ENCODE results near the gene PSMB7. TPM values are rescaled to one million over a fixed set of nuclear protein-coding genes. Genes with fewer than 3 reads are reported as not detected.
A peak's percentile ranks its signal among the peaks of the same experiment; 100 is the strongest.

PSMB7 gene
- polyA plus RNA-seq, 1 experiment, result 396 TPM

DNA sequence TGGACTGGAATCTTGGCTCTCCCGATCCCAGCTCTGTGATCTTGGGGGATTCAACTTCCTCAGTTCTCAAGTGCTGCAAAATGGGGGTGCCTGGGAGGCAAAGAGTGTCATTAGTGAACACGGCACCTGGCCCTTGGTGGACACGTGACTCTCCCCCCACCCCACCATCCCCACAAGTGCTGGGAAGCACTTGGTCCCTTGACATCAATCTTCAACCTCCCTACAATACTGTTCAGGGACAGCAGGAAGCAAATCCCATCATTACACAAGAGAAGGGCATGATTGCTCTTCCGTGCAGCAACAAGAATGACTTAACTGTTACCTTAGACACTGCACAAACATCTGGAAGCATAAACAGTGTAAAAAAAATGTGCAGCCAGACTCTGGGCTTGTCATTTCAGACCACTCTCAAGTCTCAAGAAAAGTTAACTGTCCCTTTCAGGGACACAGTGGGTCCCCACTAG, 61.4 kb downstream of the PSMB7 start:
- no peak overlapping the region for H3K4me3 ChIP-seq (ENCODE audit: low read depth, low read length)
- TF ChIP-seq, protein P1, sequence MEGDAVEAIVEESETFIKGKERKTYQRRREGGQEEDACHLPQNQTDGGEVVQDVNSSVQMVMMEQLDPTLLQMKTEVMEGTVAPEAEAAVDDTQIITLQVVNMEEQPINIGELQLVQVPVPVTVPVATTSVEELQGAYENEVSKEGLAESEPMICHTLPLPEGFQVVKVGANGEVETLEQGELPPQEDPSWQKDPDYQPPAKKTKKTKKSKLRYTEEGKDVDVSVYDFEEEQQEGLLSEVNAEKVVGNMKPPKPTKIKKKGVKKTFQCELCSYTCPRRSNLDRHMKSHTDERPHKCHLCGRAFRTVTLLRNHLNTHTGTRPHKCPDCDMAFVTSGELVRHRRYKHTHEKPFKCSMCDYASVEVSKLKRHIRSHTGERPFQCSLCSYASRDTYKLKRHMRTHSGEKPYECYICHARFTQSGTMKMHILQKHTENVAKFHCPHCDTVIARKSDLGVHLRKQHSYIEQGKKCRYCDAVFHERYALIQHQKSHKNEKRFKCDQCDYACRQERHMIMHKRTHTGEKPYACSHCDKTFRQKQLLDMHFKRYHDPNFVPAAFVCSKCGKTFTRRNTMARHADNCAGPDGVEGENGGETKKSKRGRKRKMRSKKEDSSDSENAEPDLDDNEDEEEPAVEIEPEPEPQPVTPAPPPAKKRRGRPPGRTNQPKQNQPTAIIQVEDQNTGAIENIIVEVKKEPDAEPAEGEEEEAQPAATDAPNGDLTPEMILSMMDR (IDR thresholded peaks at IDR 0.05; ENCODE audit: low read depth, low read length), result no peak
- H3K9me3 ChIP-seq (ENCODE audit: control insufficient read depth, insufficient read depth, low read length), result no peaks in the 10 kb centered on the region
- peak; percentile 27 for DNase-seq (ENCODE audit: low read depth, low spot score)
- H3K27me3 ChIP-seq (ENCODE audit: control insufficient read depth, insufficient read depth, low read length), result no peaks in the 10 kb centered on the region
- CTCF ChIA-PET, result no interaction called here
- peak overlapping the region; percentile 75 for H3K27ac ChIP-seq (ENCODE audit: low read depth, low read length)
- POLR2A ChIA-PET, result no interaction called here

DNA sequence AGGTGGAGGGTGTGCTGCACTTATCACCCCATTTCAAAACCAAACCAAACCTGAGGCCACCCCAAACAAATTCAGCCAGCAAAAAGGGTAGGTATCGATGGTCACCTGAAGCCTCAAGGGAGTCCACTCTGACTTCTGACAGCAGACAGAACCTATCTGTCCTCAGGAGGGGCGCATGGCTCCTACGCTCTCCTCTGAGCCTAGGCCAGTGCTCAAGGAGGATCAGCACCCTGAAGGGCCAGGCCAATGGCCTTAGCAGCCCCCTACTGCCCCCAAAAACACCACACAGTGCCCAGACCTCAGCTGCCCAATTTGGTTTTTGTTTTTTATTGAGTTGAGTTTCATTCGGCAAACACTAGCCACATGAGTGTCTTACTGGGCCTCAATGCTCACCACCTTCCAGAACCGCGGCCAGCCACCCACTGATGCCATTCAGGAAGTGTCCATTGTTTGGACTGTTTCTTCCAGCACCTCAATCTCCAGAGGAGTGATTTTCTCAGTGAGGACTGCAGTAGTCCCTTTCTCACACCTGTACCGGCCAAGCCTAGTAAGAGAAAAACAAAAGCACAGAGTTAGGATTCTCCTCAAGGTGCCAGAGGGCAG, 62.0 kb downstream of the PSMB7 start:
- TF ChIP-seq, protein P1 (IDR thresholded peaks at IDR 0.05; ENCODE audit: low read depth, low read length), result no peak
- Histone ChIP-seq H3K27me3 (ENCODE audit: control insufficient read depth, insufficient read depth, low read length) (no peaks in the 10 kb centered on the region), H3K27ac (ENCODE audit: low read depth, low read length) (peak overlapping the region; percentile 73), H3K9me3 (ENCODE audit: control insufficient read depth, insufficient read depth, low read length) (no peaks in the 10 kb centered on the region), H3K4me3 (ENCODE audit: low read depth, low read length) (no peak overlapping the region)
- ChIA-PET CTCF (interaction anchor here (1.0 kb wide), 1 partner anchor 34 kb away, joined by 3 read pairs; no protein-coding TSS in a partner anchor), POLR2A (interaction anchor here (1.0 kb wide), 1 partner anchor 11 kb away, joined by 3 read pairs; no protein-coding TSS in a partner anchor)
- DNase-seq (ENCODE audit: low read depth, low spot score), result no peak

DNA sequence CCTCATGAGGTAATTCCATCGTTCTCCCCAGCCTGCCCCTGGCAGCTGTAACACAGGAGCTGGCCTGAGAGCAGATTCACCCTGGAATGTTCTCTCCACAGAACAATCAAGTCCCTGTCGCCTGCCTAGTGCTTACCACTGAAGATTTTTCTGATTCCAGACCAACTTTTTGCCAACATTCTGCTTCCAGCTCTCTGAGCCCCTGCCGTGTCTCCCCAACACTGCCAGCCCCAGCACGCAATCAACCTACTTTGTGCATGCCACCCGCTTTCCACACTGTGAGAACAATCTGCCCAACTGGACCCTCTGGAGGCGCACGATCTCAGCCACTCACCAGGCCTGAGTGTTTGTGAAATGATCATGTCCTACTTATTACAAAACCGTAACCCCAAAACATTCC, 62.6 kb downstream of the PSMB7 start:
- POLR2A ChIA-PET, result interaction anchor here (1.0 kb wide), 1 partner anchor 10 kb away, joined by 3 read pairs; no protein-coding TSS in a partner anchor
- TF ChIP-seq, protein P1 (IDR thresholded peaks at IDR 0.05; ENCODE audit: low read depth, low read length), result no peak

DNA sequence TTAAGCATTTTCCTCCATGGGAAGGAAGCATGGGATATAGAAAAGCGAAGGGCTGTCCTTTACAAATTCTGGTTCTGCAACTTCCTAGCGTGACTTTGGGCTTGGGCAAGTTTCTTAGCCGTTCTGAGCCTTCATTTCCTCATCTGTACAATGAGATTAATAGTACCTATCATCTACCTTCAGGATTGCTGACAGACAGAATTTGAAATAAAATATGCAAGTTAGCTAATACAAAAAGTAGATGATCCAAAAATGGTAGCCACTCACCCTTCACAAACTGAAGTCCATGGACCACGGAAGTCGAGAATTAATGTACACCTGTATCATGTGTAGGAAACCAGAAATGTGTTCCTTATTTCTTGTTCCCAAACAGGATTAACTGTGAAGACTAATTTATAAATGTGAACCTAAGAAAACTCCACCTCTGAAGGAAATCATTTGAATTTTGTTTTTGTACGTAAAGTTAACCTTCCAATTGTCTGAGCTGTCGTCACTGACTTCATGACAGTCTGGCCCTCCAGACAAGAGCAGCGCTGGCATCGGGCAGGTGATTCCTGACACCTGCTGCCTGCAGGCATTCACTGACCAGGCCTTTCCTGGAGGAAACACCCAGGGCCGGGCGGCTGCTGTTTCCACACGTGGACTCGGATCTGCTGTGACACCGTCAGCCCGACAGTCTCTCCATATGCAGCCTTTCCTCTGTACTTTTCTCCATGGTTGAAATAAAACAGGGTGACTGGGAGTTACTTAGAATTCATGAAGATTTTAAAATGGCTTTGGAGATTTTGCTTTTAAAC, 63.4 kb downstream of the PSMB7 start:
- Histone ChIP-seq H3K27ac (ENCODE audit: low read depth, low read length) (peak overlapping the region; percentile 48), H3K9me3 (ENCODE audit: control insufficient read depth, insufficient read depth, low read length) (no peaks in the 10 kb centered on the region), H3K4me3 (ENCODE audit: low read depth, low read length) (no peak overlapping the region), H3K27me3 (ENCODE audit: control insufficient read depth, insufficient read depth, low read length) (no peaks in the 10 kb centered on the region)
- DNase-seq (ENCODE audit: low read depth, low spot score), result no peak
- CTCF ChIA-PET, result interaction anchor here (1.0 kb wide), 1 partner anchor 36 kb away, joined by 3 read pairs; no protein-coding TSS in a partner anchor
- TF ChIP-seq, protein P1 (IDR thresholded peaks at IDR 0.05; ENCODE audit: low read depth, low read length), result no peak
- POLR2A ChIA-PET, result no interaction called here

More for the DNA sequence above, 62.6 kb downstream of the PSMB7 start:
- Histone ChIP-seq H3K9me3 (ENCODE audit: control insufficient read depth, insufficient read depth, low read length) (no peaks in the 10 kb centered on the region), H3K4me3 (ENCODE audit: low read depth, low read length) (no peak overlapping the region), H3K27me3 (ENCODE audit: control insufficient read depth, insufficient read depth, low read length) (no peaks in the 10 kb centered on the region), H3K27ac (ENCODE audit: low read depth, low read length) (peak overlapping the region; percentile 31)
- no peak for DNase-seq (ENCODE audit: low read depth, low spot score)
- CTCF ChIA-PET, result interaction anchor here (1.0 kb wide), 1 partner anchor 35 kb away, joined by 3 read pairs; no protein-coding TSS in a partner anchor

Measured in AG04450 (cell line).